H9 (cell line): ENCODE measurements around the gene SERTAD2. TPM values are rescaled to one million over a fixed set of nuclear protein-coding genes. Genes with fewer than 3 reads are reported as not detected.

Experiments used
- DNase-seq: peaks from one replicate; pipeline ENCODE4 v3.0.0-alpha.2; 2017
- H2AFZ ChIP-seq: one replicate; pipeline ENCODE4 v1.6.1; 2013; ENCODE audit warnings: mild to moderate bottlenecking, low read length, control low read depth, moderate library complexity
- H2AK5ac ChIP-seq: 2 replicates; pipeline ENCODE4 v1.6.1; 2013; ENCODE audit warnings: low read length, control low read depth, mixed read lengths; ENCODE audit not compliant: insufficient read length
- H2BK120ac ChIP-seq: one replicate; pipeline ENCODE4 v1.6.1; 2013; ENCODE audit warnings: low read depth, mild to moderate bottlenecking, low read length, control low read depth, inconsistent platforms; ENCODE audit not compliant: poor library complexity, severe bottlenecking
- H2BK12ac ChIP-seq: 2 replicates; pipeline ENCODE4 v1.6.1; 2013; ENCODE audit warnings: low read length, control low read depth, mixed read lengths, low read depth; ENCODE audit not compliant: insufficient read length
- H2BK15ac ChIP-seq: 2 replicates; pipeline ENCODE4 v1.6.1; 2013; ENCODE audit warnings: low read depth, low read length, control low read depth
- H2BK20ac ChIP-seq: one replicate; pipeline ENCODE4 v1.6.1; 2013; ENCODE audit warnings: low read depth, mild to moderate bottlenecking, low read length, control low read depth, inconsistent platforms; ENCODE audit not compliant: poor library complexity, severe bottlenecking
- H2BK5ac ChIP-seq: 2 replicates; pipeline ENCODE4 v1.6.1; 2013; ENCODE audit warnings: low read length, control low read depth, mixed read lengths; ENCODE audit not compliant: insufficient read length
- H3K14ac ChIP-seq: 2 replicates; pipeline ENCODE4 v1.6.1; 2013; ENCODE audit warnings: low read length, control low read depth; ENCODE audit not compliant: insufficient read depth
- H3K18ac ChIP-seq: 2 replicates; pipeline ENCODE4 v1.6.1; 2013; ENCODE audit warnings: low read depth, mild to moderate bottlenecking, mixed read lengths, low read length, control low read depth; ENCODE audit not compliant: insufficient read length
- H3K23ac ChIP-seq: 2 replicates; pipeline ENCODE4 v1.6.1; 2013; ENCODE audit warnings: low read length, control low read depth, mixed read lengths, low read depth; ENCODE audit not compliant: insufficient read length
- H3K23me2 ChIP-seq: 2 replicates; pipeline ENCODE4 v1.6.1; 2013; ENCODE audit warnings: low read depth, mild to moderate bottlenecking, mixed read lengths, low read length, control low read depth; ENCODE audit not compliant: insufficient read length, poor library complexity, severe bottlenecking
- H3K27ac ChIP-seq: 2 replicates; pipeline ENCODE4 v1.5.1; 2013; ENCODE audit warnings: low read length, control low read depth, mixed read lengths, low read depth; ENCODE audit not compliant: insufficient read length
- H3K27me3 ChIP-seq: 2 replicates; pipeline ENCODE4 v1.6.1; 2013; ENCODE audit warnings: low read length, control low read depth, inconsistent platforms; ENCODE audit not compliant: insufficient read depth
- H3K4ac ChIP-seq: 2 replicates; pipeline ENCODE4 v1.6.1; 2013; ENCODE audit warnings: low read depth, mild to moderate bottlenecking, control low read depth, inconsistent platforms, low read length, moderate library complexity
- H3K4me1 ChIP-seq: 2 replicates; pipeline ENCODE4 v1.6.1; 2013; ENCODE audit warnings: low read length, control low read depth, inconsistent platforms; ENCODE audit not compliant: insufficient read depth
- H3K4me2 ChIP-seq: 2 replicates; pipeline ENCODE4 v1.6.1; 2013; ENCODE audit warnings: low read length, control low read depth, mixed read lengths; ENCODE audit not compliant: insufficient read length, insufficient read depth
- H3K56ac ChIP-seq: 2 replicates; pipeline ENCODE4 v1.6.1; 2013; ENCODE audit warnings: low read depth, mild to moderate bottlenecking, mixed read lengths, low read length, control low read depth; ENCODE audit not compliant: insufficient read length
- H3K79me1 ChIP-seq: 2 replicates; pipeline ENCODE4 v1.6.1; 2013; ENCODE audit warnings: low read depth, mild to moderate bottlenecking, moderate library complexity, low read length, control low read depth, inconsistent platforms; ENCODE audit not compliant: insufficient read depth, poor library complexity, severe bottlenecking
- H3K79me2 ChIP-seq: 2 replicates; pipeline ENCODE4 v1.6.1; 2013; ENCODE audit warnings: low read length, control low read depth, inconsistent platforms; ENCODE audit not compliant: insufficient read depth
- H3K9ac ChIP-seq: 2 replicates; pipeline ENCODE4 v1.6.1; 2013; ENCODE audit warnings: low read length, control low read depth, mixed read lengths; ENCODE audit not compliant: insufficient read length; ENCODE audit errors: extremely low read depth
- H3K9me3 ChIP-seq: one replicate; pipeline ENCODE4 v1.6.1; 2013; ENCODE audit warnings: low read depth, low read length, inconsistent platforms; ENCODE audit not compliant: control insufficient read depth
- H3T11ph ChIP-seq: one replicate; pipeline ENCODE4 v1.6.1; 2013; ENCODE audit warnings: mild to moderate bottlenecking, low read length, control low read depth, inconsistent platforms
- H4K20me1 ChIP-seq: one replicate; pipeline ENCODE4 v1.6.1; 2013; ENCODE audit not compliant: control insufficient read depth, insufficient read length, insufficient read depth
- H4K5ac ChIP-seq: 2 replicates; pipeline ENCODE4 v1.6.1; 2013; ENCODE audit warnings: low read depth, mild to moderate bottlenecking, mixed read lengths, low read length, control low read depth; ENCODE audit not compliant: insufficient read length
- H4K8ac ChIP-seq: replicated peaks from 2 replicates; pipeline ENCODE4 v1.6.1; 2013; ENCODE audit warnings: low read length, control low read depth, mixed read lengths, low read depth; ENCODE audit not compliant: insufficient read length
- H4K91ac ChIP-seq: 2 replicates; pipeline ENCODE4 v1.6.1; 2013; ENCODE audit warnings: low read depth, mild to moderate bottlenecking, moderate library complexity, mixed read lengths, low read length, control low read depth; ENCODE audit not compliant: insufficient read length
- H3K27ac Mint-ChIP-seq, 3 experiments: 2 replicates in 2 of 3; 3 replicates in 1 of 3; pipeline ENCODE4 v1.8.0; 2020 to 2021; ENCODE audit warnings: mixed read lengths in 3 of 3, mild to moderate bottlenecking in 1 of 3, moderate library complexity in 1 of 3
- H3K27me3 Mint-ChIP-seq: 2 replicates; pipeline ENCODE4 v1.8.0; 2021; ENCODE audit warnings: low read depth, mild to moderate bottlenecking, moderate library complexity, mixed read lengths
- H3K36me3 Mint-ChIP-seq, 3 experiments: 2 replicates in 2 of 3; 3 replicates in 1 of 3; pipeline ENCODE4 v1.8.0; 2020 to 2021; ENCODE audit warnings: low read depth in 3 of 3, mixed read lengths in 3 of 3; ENCODE audit not compliant: insufficient read depth in 1 of 3
- H3K4me1 Mint-ChIP-seq, 2 experiments: 2 replicates each; pipeline ENCODE4 v1.8.0; 2020; ENCODE audit warnings: mixed read lengths in 2 of 2
- H3K4me3 Mint-ChIP-seq, 2 experiments: 2 replicates in 1 of 2; 3 replicates in 1 of 2; pipeline ENCODE4 v1.8.0; 2020 to 2021; ENCODE audit warnings: mild to moderate bottlenecking in 2 of 2, mixed read lengths in 2 of 2, moderate library complexity in 1 of 2
- H3K9me3 Mint-ChIP-seq, 2 experiments: 2 replicates in 1 of 2; 3 replicates in 1 of 2; pipeline ENCODE4 v1.8.0; 2020; ENCODE audit warnings: mild to moderate bottlenecking in 2 of 2, mixed read lengths in 2 of 2, moderate library complexity in 1 of 2
- WGBS: extraction: QIAGEN DNeasy Blood & Tissue Kit; methylation state at CpG from one replicate; pipeline ENCODE4 v1.1.7; 2013; ENCODE audit warnings: missing lambda C conversion rate, low lambda C conversion rate, mixed read lengths; ENCODE audit not compliant: insufficient read length; ENCODE audit errors: extremely low coverage; 5-methylcytosine and 5-hydroxymethylcytosine counted together
- total RNA-seq: library from RNA; stranded (reverse); gene quantifications from 2 replicates; pipeline ENCODE4 v1.2.1, GENCODE V29; 2021
- TF ChIP-seq, protein P1 (sequence below): fragments of 200-600 bp; sonication (generic); conservative IDR thresholded peaks from 3 replicates; pipeline ENCODE4 v1.8.0; 2021; ENCODE audit warnings: antibody characterized with exemption, mild to moderate bottlenecking

SERTAD2 gene
- total RNA-seq, 1 experiment from 2014 or later: 3.5 TPM

DNA sequence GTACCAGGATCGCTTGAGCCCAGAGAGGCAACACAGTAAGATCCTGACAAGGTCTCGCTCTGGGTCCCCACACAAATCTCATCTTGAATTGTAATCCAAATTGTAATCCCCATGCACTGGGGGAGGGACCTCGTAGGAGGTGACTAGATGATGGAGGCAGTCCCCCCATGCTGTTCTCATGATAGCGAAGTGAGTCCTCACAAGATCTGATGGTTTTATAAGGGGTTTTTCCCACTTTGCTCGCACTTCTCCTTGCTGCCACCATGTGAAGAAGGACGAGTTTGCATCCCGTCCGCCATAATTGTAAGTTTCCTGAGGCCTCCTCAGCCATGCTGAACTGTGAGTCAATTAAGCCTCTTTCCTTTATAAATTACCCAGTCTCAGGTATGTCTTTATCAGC, 46.0 kb upstream of the SERTAD2 start:
- H3K27ac ChIP-seq: no peak overlapping the region
- no peaks in the 10 kb centered on the region; the same call in 1 of the 2 replicates for H3K4me1 ChIP-seq
- H3T11ph ChIP-seq: no peak overlapping the region
- Mint-ChIP-seq H3K4me3 (no peak overlapping the region), H3K9me3 (no peaks in the 10 kb centered on the region), H3K27me3 (no peaks in the 10 kb centered on the region; the same call in 1 of the 2 replicates), H3K36me3 (no peaks in the 10 kb centered on the region), H3K4me1 (peaks cover 15 to 19% of the 10 kb centered on the region in 2 experiments), H3K27ac (peak overlapping the region in 1 of 3 experiments; percentile 50; a peak in 1 of 7 replicates)
- H2BK20ac ChIP-seq: no peak overlapping the region
- H2BK5ac ChIP-seq: no peak overlapping the region
- H3K23ac ChIP-seq: no peak overlapping the region
- H2BK15ac ChIP-seq: no peak overlapping the region
- no peak overlapping the region for H3K4me2 ChIP-seq
- no peaks in the 10 kb centered on the region for H3K79me1 ChIP-seq
- no peak overlapping the region for H3K14ac ChIP-seq
- H3K9me3 ChIP-seq: no peaks in the 10 kb centered on the region
- H2BK12ac ChIP-seq: no peak overlapping the region
- no peaks in the 10 kb centered on the region for H4K20me1 ChIP-seq
- H4K91ac ChIP-seq: no peak overlapping the region
- no peak overlapping the region for H3K9ac ChIP-seq
- WGBS: no CpG with 5 or more reads among the region's 8 CpGs
- H3K56ac ChIP-seq: no peak overlapping the region
- no peak overlapping the region for H2AFZ ChIP-seq
- H4K5ac ChIP-seq: no peak overlapping the region
- no peak overlapping the region for H2BK120ac ChIP-seq
- H2AK5ac ChIP-seq: no peak overlapping the region
- H3K27me3 ChIP-seq: no peaks in the 10 kb centered on the region; the same call in 1 of the 2 replicates
- TF ChIP-seq, protein P1, sequence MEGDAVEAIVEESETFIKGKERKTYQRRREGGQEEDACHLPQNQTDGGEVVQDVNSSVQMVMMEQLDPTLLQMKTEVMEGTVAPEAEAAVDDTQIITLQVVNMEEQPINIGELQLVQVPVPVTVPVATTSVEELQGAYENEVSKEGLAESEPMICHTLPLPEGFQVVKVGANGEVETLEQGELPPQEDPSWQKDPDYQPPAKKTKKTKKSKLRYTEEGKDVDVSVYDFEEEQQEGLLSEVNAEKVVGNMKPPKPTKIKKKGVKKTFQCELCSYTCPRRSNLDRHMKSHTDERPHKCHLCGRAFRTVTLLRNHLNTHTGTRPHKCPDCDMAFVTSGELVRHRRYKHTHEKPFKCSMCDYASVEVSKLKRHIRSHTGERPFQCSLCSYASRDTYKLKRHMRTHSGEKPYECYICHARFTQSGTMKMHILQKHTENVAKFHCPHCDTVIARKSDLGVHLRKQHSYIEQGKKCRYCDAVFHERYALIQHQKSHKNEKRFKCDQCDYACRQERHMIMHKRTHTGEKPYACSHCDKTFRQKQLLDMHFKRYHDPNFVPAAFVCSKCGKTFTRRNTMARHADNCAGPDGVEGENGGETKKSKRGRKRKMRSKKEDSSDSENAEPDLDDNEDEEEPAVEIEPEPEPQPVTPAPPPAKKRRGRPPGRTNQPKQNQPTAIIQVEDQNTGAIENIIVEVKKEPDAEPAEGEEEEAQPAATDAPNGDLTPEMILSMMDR: peak; percentile 44
- H3K18ac ChIP-seq: no peak overlapping the region
- H3K23me2 ChIP-seq: no peaks in the 10 kb centered on the region
- DNase-seq: peak; percentile 36
- no peak overlapping the region for H3K4ac ChIP-seq
- no peak overlapping the region for H4K8ac ChIP-seq
- no peaks in the 10 kb centered on the region for H3K79me2 ChIP-seq
